GM21526 (cell line): ENCODE results near the gene PATL1.
"Not testable (repeated sequence)": the region's sequence is repeated elsewhere in the genome, so short reads cannot be mapped to it uniquely, and the experiment has no call there.

Experiments used
- ATAC-seq: cut with Tn5 transposase; IDR thresholded peaks from one replicate; pipeline ENCODE4 v1.9.1; 2021; ENCODE audit warnings: moderate library complexity; ENCODE audit not compliant: unreplicated experiment, low FRiP score

Gene PATL1

GRCh38 chr11:59668950-59669610, at the start of gene PATL1:
Gene PATL1, minus strand, starts transcription at chr11:59669037. Its CDS starts 142 bp downstream, at chr11:59668895.
- ATAC-seq: peak; percentile 95

- ATAC-seq: no peak
Observed at GRCh38 chr11:59716051-59716450, 47.2 kb upstream of the PATL1 start.

GRCh38 chr11:59713745-59714144, 44.9 kb upstream of the PATL1 start, which contains the start of gene OR10V1:
Gene OR10V1, minus strand, starts transcription at chr11:59713845. Its CDS starts 0 bp downstream, at chr11:59713845.
- no peak for ATAC-seq

GRCh38 chr11:59710136-59710847, 41.5 kb upstream of the PATL1 start:
- no peak for ATAC-seq

GRCh38 chr11:59708537-59708936, 39.7 kb upstream of the PATL1 start:
- no peak for ATAC-seq

GRCh38 chr11:59707371-59707770, 38.5 kb upstream of the PATL1 start:
- no peak for ATAC-seq

GRCh38 chr11:59706518-59707285, 37.9 kb upstream of the PATL1 start:
- ATAC-seq: no peak

- no peak for ATAC-seq
Observed at GRCh38 chr11:59705294-59705693, 36.5 kb upstream of the PATL1 start.

- ATAC-seq: not testable (repeated sequence)
Observed at GRCh38 chr11:59703515-59703914, 34.7 kb upstream of the PATL1 start.

GRCh38 chr11:59700157-59700556, 31.3 kb upstream of the PATL1 start:
- not testable (repeated sequence) for ATAC-seq

GRCh38 chr11:59698506-59698905, 29.7 kb upstream of the PATL1 start:
- ATAC-seq: no peak

GRCh38 chr11:59692915-59693314, 24.1 kb upstream of the PATL1 start:
- no peak for ATAC-seq

GRCh38 chr11:59691156-59691555, 22.3 kb upstream of the PATL1 start:
- ATAC-seq: no peak

GRCh38 chr11:59689015-59689414, 20.2 kb upstream of the PATL1 start:
- no peak for ATAC-seq

GRCh38 chr11:59681260-59681725, 12.5 kb upstream of the PATL1 start:
- ATAC-seq: not testable (repeated sequence)

GRCh38 chr11:59680287-59681154, 11.7 kb upstream of the PATL1 start:
- peak; percentile 93 for ATAC-seq

- no peak for ATAC-seq
Observed at GRCh38 chr11:59679347-59679746, 10.5 kb upstream of the PATL1 start.

GRCh38 chr11:59678813-59679165, 10.0 kb upstream of the PATL1 start:
- no peak for ATAC-seq

- no peak for ATAC-seq
Observed at GRCh38 chr11:59678118-59678812, 9.4 kb upstream of the PATL1 start.

- no peak for ATAC-seq
Observed at GRCh38 chr11:59676205-59676604, 7.4 kb upstream of the PATL1 start.
